Activated CD4-positive, alpha-beta memory T cell treated with anti-CD3 and anti-CD28 coated beads for 36 hours (primary cell): ENCODE data around the gene DPF3. TPM values are rescaled to one million over a fixed set of nuclear protein-coding genes. Genes with fewer than 3 reads are reported as not detected.
A peak's percentile ranks its signal among the peaks of the same experiment; 100 is the strongest.

Source experiments
- CTCF ChIA-PET: fragments of 350-600 bp; sonication (Branson Sonifier 250); formaldehyde crosslinking; loops from one replicate; lab custom pipeline; 2021; ENCODE audit warnings: antibody characterized with exemption, inconsistent platforms; lab: Charles Lee
- POLR2A ChIA-PET: fragments of 350-600 bp; sonication (Branson Sonifier 250); formaldehyde crosslinking; loops from one replicate; lab custom pipeline; 2021; ENCODE audit warnings: antibody characterized with exemption; lab: Charles Lee
- DNase-seq: peaks from one replicate; pipeline ENCODE4 v3.0.0-alpha.2; 2020
- H3K27ac Mint-ChIP-seq: one replicate; pipeline ENCODE4 v1.8.0; 2021; ENCODE audit warnings: mixed read lengths
- H3K27me3 Mint-ChIP-seq: one replicate; pipeline ENCODE4 v1.8.0; 2021; ENCODE audit warnings: mixed read lengths
- H3K36me3 Mint-ChIP-seq: one replicate; pipeline ENCODE4 v1.8.0; 2021; ENCODE audit warnings: mixed read lengths
- H3K4me1 Mint-ChIP-seq: one replicate; pipeline ENCODE4 v1.8.0; 2021; ENCODE audit warnings: low read depth, mixed read lengths
- H3K4me3 Mint-ChIP-seq: one replicate; pipeline ENCODE4 v1.8.0; 2021; ENCODE audit warnings: mild to moderate bottlenecking, mixed read lengths
- H3K9me3 Mint-ChIP-seq: one replicate; pipeline ENCODE4 v1.8.0; 2021; ENCODE audit warnings: mixed read lengths
- intact Hi-C: fragments of 100-400 bp; cut with micrococcal nuclease; formaldehyde crosslinking; loops from one replicate; pipeline ENCODE4 v1.15.1; 2023
- total RNA-seq, 2 experiments: library from RNA; stranded (reverse); gene quantifications; one replicate each; pipeline ENCODE4 v1.2.3, GENCODE V29; 2021

Gene DPF3
- total RNA-seq, 2 experiments from 2014 or later, result 0.24 to 0.39 TPM

GRCh38 chr14:72613975-72614319, 280.0 kb downstream of the DPF3 start:
- H3K9me3 Mint-ChIP-seq, result no peaks in the 10 kb centered on the region
- no peaks in the 10 kb centered on the region for H3K27me3 Mint-ChIP-seq
- CTCF ChIA-PET, result no interaction called here
- intact Hi-C loops, result no loop called here
- DNase-seq, result no peak
- H3K4me1 Mint-ChIP-seq, result no peaks in the 10 kb centered on the region
- no peak overlapping the region for H3K4me3 Mint-ChIP-seq
- no peak overlapping the region for H3K27ac Mint-ChIP-seq
- POLR2A ChIA-PET, result no interaction called here
- H3K36me3 Mint-ChIP-seq, result no peaks in the 10 kb centered on the region

DNA sequence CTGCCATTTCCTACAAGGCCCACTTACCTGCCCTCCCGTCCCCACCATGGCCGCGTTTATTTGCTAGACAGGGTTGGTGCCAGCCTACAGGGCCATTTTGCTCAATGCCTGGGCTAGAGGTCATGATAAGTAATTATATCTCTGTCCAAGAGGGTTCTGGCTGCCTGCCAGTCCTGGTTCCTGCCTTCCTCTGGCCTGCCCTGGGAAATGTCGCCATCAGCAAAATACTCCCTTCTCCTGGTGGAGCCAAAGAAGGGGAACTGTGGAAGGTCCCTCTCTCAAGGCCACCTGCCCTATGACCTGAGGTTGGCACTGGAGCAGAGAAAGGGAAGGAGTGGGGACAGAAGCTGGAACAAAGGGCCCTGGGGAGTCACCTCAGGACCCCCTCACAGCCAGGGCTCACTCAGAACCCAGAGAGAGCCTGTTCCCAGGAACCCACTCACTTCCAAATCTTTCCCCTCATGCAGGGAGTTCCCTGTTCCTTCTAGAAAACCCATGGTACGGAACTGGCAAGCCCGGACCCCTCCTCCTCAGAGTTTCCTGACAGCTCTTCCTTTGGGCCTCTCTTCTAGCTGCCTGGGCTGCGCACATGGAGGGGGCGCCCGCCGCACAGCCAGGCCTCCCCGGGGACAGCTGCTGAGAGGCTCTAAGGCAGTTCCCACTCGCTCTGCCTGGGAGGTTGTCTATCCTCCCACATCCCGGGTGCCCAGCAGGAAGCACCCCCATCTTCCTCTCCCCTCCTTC, 280.5 kb downstream of the DPF3 start:
- no peak overlapping the region for H3K27ac Mint-ChIP-seq
- no peaks in the 10 kb centered on the region for H3K27me3 Mint-ChIP-seq
- H3K36me3 Mint-ChIP-seq, result no peaks in the 10 kb centered on the region
- no peaks in the 10 kb centered on the region for H3K4me1 Mint-ChIP-seq
- ChIA-PET CTCF (no interaction called here), POLR2A (no interaction called here)
- H3K9me3 Mint-ChIP-seq, result no peaks in the 10 kb centered on the region
- intact Hi-C loops, result no loop called here
- DNase-seq, result no peak
- no peak overlapping the region for H3K4me3 Mint-ChIP-seq

DNA sequence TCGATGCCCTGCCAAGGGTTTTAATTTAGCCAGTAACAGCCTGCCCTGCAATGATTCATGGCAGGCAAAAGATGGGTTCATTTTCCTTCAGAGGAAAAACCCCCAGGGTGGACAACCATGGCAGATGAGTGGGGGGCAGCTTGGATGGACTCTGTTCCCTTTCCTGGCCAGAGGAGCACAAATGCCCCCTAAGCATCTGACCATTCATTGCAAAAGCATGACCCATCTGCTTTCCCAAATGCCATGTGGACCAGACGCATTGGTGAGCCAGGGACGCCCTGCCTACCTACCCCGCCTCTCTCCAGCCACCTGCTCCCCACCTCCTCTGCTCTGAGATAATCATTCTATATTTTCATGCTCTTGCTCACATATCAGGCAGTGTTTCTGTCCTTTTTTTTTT, 281.9 kb downstream of the DPF3 start:
- no peak overlapping the region for H3K4me3 Mint-ChIP-seq
- intact Hi-C loops, result no loop called here
- CTCF ChIA-PET, result no interaction called here
- no peaks in the 10 kb centered on the region for H3K27me3 Mint-ChIP-seq
- no peaks in the 10 kb centered on the region for H3K9me3 Mint-ChIP-seq
- no peak for DNase-seq
- H3K27ac Mint-ChIP-seq, result no peak overlapping the region
- H3K36me3 Mint-ChIP-seq, result no peaks in the 10 kb centered on the region
- POLR2A ChIA-PET, result no interaction called here
- no peaks in the 10 kb centered on the region for H3K4me1 Mint-ChIP-seq

DNA sequence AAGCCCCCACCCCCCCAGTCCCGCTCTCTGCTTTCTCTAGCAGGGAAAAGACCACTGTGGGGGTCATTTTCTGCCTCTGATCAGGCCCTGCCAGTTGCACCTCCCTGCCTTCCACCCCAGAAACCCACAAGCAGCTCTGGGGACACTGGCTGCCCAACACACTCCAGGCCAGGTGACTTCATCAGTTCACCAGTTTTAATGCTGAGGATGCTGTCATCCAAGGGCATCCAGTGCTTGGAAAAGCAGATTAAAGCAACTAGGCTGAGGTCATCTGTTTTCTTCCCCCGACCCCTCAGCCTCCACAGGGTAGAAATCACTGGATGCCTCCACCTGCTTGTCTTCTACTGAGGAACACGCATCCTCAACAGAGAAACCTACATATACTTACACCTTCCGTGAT, 282.4 kb downstream of the DPF3 start:
- Mint-ChIP-seq H3K9me3 (no peaks in the 10 kb centered on the region), H3K4me3 (no peak overlapping the region), H3K4me1 (no peaks in the 10 kb centered on the region), H3K27me3 (no peaks in the 10 kb centered on the region), H3K27ac (no peak overlapping the region), H3K36me3 (no peaks in the 10 kb centered on the region)
- ChIA-PET POLR2A (no interaction called here), CTCF (no interaction called here)
- no peak for DNase-seq
- intact Hi-C loops, result no loop called here

GRCh38 chr14:72610831-72611200, 283.1 kb downstream of the DPF3 start:
- no peak overlapping the region for H3K27ac Mint-ChIP-seq
- H3K27me3 Mint-ChIP-seq, result no peaks in the 10 kb centered on the region
- no peaks in the 10 kb centered on the region for H3K4me1 Mint-ChIP-seq
- no peaks in the 10 kb centered on the region for H3K9me3 Mint-ChIP-seq
- H3K4me3 Mint-ChIP-seq, result no peak overlapping the region
- no peaks in the 10 kb centered on the region for H3K36me3 Mint-ChIP-seq
- ChIA-PET CTCF (interaction anchor here (1.2 kb wide), 1 partner anchor 13 kb away, joined by 3 read pairs; no protein-coding TSS in a partner anchor), POLR2A (no interaction called here)
- intact Hi-C loops, result no loop called here
- DNase-seq, result peak; percentile 5

GRCh38 chr14:72610096-72610830, 283.6 kb downstream of the DPF3 start:
- intact Hi-C loops, result no loop called here
- ChIA-PET CTCF (interaction anchor here (1.2 kb wide), 1 partner anchor 13 kb away, joined by 3 read pairs; no protein-coding TSS in a partner anchor), POLR2A (no interaction called here)
- no peaks in the 10 kb centered on the region for H3K9me3 Mint-ChIP-seq
- H3K27ac Mint-ChIP-seq, result no peak overlapping the region
- DNase-seq, result peak; percentile 2
- H3K4me1 Mint-ChIP-seq, result no peaks in the 10 kb centered on the region
- no peak overlapping the region for H3K4me3 Mint-ChIP-seq
- no peaks in the 10 kb centered on the region for H3K27me3 Mint-ChIP-seq
- no peaks in the 10 kb centered on the region for H3K36me3 Mint-ChIP-seq

GRCh38 chr14:72609205-72609916, 284.5 kb downstream of the DPF3 start:
- Mint-ChIP-seq H3K4me3 (no peak overlapping the region), H3K4me1 (no peaks in the 10 kb centered on the region), H3K27me3 (no peaks in the 10 kb centered on the region), H3K36me3 (no peaks in the 10 kb centered on the region), H3K9me3 (no peaks in the 10 kb centered on the region), H3K27ac (no peak overlapping the region)
- no peak for DNase-seq
- CTCF ChIA-PET, result no interaction called here
- POLR2A ChIA-PET, result no interaction called here
- intact Hi-C loops, result no loop called here

DNA sequence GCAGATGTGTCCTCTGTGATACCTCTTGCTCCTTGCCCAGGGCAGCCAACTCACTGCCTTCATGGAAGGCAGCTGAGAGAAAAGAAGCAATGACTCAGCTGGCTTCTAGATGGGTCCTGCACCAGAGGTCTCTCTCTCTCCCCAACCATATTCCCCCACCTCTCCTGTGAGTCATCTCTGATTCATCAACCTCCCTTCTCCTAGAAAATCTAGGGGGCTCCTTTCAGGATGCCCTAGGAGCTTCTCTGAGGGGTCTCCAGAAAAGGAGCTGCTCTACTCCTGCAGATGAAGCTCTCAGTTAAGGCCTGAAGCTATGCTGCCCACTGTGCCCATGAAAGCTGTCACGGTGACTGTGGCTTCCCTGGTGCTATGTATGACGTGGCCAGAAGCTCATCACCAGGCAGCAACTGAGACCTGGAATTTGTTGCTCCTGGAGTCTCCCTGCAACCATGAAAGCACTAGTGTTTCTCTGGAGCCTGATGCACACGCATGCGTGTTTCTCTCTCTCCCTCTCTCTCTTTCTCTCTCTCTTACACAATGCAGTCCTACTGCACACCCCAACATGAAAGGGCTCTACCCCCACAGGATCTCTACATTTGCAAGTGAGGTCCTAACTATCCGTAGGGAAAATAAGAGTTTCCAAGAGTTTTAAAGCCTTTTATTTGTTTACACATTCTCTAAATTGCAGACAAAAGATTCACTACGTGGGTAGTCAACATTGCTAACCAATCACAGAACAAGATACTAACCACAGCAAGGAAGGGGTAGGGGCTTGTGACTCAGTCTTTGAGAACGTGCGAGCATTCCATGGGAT, 285.3 kb downstream of the DPF3 start:
- no peaks in the 10 kb centered on the region for H3K9me3 Mint-ChIP-seq
- intact Hi-C loops, result no loop called here
- ChIA-PET CTCF (interaction anchor here (1.0 kb wide), 1 partner anchor 295 kb away, joined by 3 read pairs; no protein-coding TSS in a partner anchor), POLR2A (no interaction called here)
- H3K4me3 Mint-ChIP-seq, result no peak overlapping the region
- peak; percentile 10 for DNase-seq
- no peaks in the 10 kb centered on the region for H3K27me3 Mint-ChIP-seq
- no peak overlapping the region for H3K27ac Mint-ChIP-seq
- no peaks in the 10 kb centered on the region for H3K36me3 Mint-ChIP-seq
- no peaks in the 10 kb centered on the region for H3K4me1 Mint-ChIP-seq

GRCh38 chr14:72607386-72608130, 286.3 kb downstream of the DPF3 start:
- intact Hi-C loops, result no loop called here
- no peaks in the 10 kb centered on the region for H3K36me3 Mint-ChIP-seq
- ChIA-PET CTCF (interaction anchor here (1.0 kb wide), 1 partner anchor 296 kb away, joined by 3 read pairs; no protein-coding TSS in a partner anchor), POLR2A (no interaction called here)
- H3K27ac Mint-ChIP-seq, result no peak overlapping the region
- H3K4me3 Mint-ChIP-seq, result no peak overlapping the region
- H3K9me3 Mint-ChIP-seq, result no peaks in the 10 kb centered on the region
- H3K4me1 Mint-ChIP-seq, result no peaks in the 10 kb centered on the region
- H3K27me3 Mint-ChIP-seq, result no peaks in the 10 kb centered on the region
- no peak for DNase-seq

- ChIA-PET CTCF (no interaction called here), POLR2A (no interaction called here)
- Mint-ChIP-seq H3K27ac (no peak overlapping the region), H3K4me3 (no peak overlapping the region), H3K36me3 (no peaks in the 10 kb centered on the region), H3K4me1 (no peaks in the 10 kb centered on the region), H3K9me3 (no peaks in the 10 kb centered on the region), H3K27me3 (no peaks in the 10 kb centered on the region)
- DNase-seq, result no peak
- intact Hi-C loops, result no loop called here
These were observed 287.0 kb downstream of the DPF3 start for GRCh38 chr14:72606879-72607278.

DNA sequence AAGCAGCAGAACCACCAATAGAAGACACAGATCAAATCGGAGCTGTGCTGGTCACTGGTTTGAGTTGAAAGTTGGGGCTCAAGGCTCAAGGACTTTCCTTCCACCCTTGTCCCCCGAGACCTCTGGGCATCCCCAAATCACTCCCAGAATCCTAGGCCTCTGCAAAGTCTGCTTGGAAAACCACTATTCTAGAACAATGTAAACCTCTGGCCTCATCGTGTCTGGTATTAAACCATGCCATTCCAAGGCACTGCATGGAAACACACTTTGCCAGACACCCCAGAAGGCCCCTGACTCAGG, 288.0 kb downstream of the DPF3 start:
- ChIA-PET CTCF (no interaction called here), POLR2A (no interaction called here)
- Mint-ChIP-seq H3K27me3 (no peaks in the 10 kb centered on the region), H3K9me3 (no peaks in the 10 kb centered on the region), H3K4me1 (no peaks in the 10 kb centered on the region), H3K27ac (no peak overlapping the region), H3K36me3 (no peaks in the 10 kb centered on the region), H3K4me3 (no peak overlapping the region)
- intact Hi-C loops, result no loop called here
- no peak for DNase-seq
